Measurements from ENCODE around the gene TGM1.

TGM1 gene

GRCh38 chr14:24271134-24271833 lies 8.3 kb upstream of the TGM1 start, which contains the start of gene RABGGTA:
TSS of gene RABGGTA (minus strand) at chr14:24271597. CDS start at chr14:24271115, 482 bp downstream.
- DNase-seq (ENCODE audit: low read depth), result peak; percentile 70

- no peak for DNase-seq (ENCODE audit: low read depth)
Measured at GRCh38 chr14:24270537-24271133, 7.7 kb upstream of the TGM1 start.

- no peak for DNase-seq (ENCODE audit: low read depth)
Measured at GRCh38 chr14:24269910-24270536, 7.0 kb upstream of the TGM1 start.

- DNase-seq (ENCODE audit: low read depth), result no peak
Measured at GRCh38 chr14:24269368-24269767, 6.4 kb upstream of the TGM1 start.

DNA sequence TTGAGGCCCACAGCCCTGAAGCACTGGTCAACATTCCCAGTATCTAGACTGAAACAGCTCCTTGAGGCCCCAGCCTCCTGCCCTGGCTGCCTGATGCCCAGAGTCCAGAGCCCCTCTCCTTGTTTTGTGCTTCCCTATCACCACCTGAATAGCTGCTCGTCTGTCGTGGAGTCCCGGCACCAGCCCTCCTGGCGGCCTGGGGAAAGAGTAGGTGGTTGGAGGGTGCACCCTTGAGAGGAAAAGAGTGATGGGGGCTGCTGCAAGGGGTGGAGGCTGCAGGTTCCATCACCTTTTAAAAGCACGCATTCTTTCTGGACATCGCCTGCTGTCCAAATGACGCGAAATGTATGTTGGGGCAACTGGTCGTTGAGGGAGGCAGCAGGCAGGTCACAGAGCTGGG lies 5.2 kb upstream of the TGM1 start:
- DNase-seq (ENCODE audit: low read depth), result no peak

- no peak for DNase-seq (ENCODE audit: low read depth)
Measured at GRCh38 chr14:24267516-24267915, 4.5 kb upstream of the TGM1 start.

GRCh38 chr14:24266344-24267244 lies 3.6 kb upstream of the TGM1 start:
- DNase-seq (ENCODE audit: low read depth), result no peak

- no peak for DNase-seq (ENCODE audit: low read depth)
Measured at GRCh38 chr14:24264298-24264697, 1.3 kb upstream of the TGM1 start.

DNA sequence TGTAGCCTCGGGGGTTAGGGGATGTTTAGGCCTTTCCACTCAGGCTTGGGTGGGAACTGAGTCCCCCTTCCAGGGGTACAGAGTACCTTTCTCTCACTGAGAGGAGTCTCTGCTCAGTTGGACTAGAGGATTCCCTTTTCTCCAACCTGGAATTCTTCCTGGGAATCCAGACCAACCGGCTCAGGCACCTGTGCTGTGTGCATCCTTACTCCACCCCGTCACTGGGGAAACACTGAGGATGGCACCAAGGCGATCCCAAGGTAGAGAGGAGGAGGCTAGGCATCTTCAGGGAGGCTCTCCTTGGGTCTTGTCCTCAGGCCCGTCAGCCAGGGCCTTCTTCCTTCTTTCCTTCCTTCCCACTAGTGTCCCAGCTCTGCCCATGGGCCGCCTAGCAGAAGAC lies 871 bp upstream of the TGM1 start:
- no peak for DNase-seq (ENCODE audit: low read depth)

- no peak for DNase-seq (ENCODE audit: low read depth)
Measured at GRCh38 chr14:24261969-24262327, 1.0 kb downstream of the TGM1 start.

DNA sequence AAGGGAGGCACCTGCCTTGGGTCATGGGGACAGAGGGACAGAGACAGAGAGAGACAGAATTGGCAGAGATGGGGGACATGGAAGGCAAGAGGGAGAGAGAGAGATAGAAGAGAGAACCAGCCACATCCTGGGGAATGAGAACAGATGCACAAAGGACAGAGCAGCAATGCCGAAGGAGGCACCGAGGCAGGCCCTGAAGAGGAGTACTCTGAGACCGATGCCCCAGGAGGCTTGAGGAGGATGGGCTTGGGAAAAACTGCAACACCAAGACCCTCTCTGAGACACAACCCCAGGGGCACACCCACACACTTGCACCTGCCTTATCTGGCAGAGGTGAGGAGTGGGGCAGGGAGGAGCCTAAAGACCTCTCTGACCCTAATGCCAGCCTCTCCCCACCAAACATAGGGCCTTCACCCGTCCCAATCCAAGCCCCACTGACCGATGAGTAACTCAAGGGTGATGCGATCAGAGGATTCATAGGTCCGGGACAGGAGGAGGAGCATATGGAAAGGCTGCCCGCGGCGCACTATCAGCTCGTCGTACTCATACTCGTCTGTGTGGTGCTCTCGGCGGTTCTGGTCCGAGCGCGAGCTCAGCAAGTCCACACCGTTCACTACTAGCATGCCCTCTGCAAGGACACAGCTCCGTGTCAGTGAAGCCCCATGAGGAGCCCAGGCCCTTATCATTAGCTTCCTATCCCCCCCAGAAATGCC lies 1.6 kb downstream of the TGM1 start:
- no peak for DNase-seq (ENCODE audit: low read depth)

GRCh38 chr14:24260780-24261157 lies 2.2 kb downstream of the TGM1 start:
- no peak for DNase-seq (ENCODE audit: low read depth)

- no peak for DNase-seq (ENCODE audit: low read depth)
Measured at GRCh38 chr14:24260026-24260779, 2.8 kb downstream of the TGM1 start.

- DNase-seq (ENCODE audit: low read depth), result no peak
Measured at GRCh38 chr14:24259282-24260025, 3.5 kb downstream of the TGM1 start.

- DNase-seq (ENCODE audit: low read depth), result no peak
Measured at GRCh38 chr14:24258548-24259265, 4.3 kb downstream of the TGM1 start.

DNA sequence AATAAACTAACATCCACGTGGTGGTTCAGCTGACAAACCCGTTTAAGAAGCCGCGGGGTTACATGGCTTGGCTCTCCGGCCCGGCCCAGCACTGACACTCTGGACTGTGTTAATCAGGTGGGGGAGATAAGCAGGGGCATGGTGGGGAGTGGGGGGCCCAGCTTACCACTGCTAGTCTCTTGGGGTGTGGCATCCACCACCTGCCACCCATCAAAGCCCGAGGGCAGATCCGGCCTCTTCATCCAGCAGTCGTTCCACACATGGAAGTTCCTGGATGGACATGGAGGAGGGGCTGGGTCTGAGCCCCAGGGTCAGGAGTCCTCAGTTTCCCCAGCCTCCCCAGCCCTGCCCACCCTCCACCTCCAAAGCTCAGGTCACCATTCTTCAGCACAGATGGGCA lies 4.9 kb downstream of the TGM1 start:
- DNase-seq (ENCODE audit: low read depth), result no peak

GRCh38 chr14:24256960-24257359 lies 6.0 kb downstream of the TGM1 start:
- DNase-seq (ENCODE audit: low read depth), result no peak

GRCh38 chr14:24255931-24256711 lies 6.9 kb downstream of the TGM1 start:
- no peak for DNase-seq (ENCODE audit: low read depth)

- DNase-seq (ENCODE audit: low read depth), result no peak
Measured at GRCh38 chr14:24255438-24255837, 7.5 kb downstream of the TGM1 start.

All from stimulated activated CD8-positive, alpha-beta memory T cell treated with anti-CD3 and anti-CD28 coated beads, Interleukin-7, amount 100 ng/mL, for 24 hours (primary cell).